LNCaP clone FGC (cell line): Measurements from ENCODE around the gene SBF2.
"Not testable (repeated sequence)": the region's sequence is repeated elsewhere in the genome, so short reads cannot be mapped to it uniquely, and the experiment has no call there.

ENCODE experiments used
- DNase-seq: peaks from one replicate; pipeline ENCODE4 v3.0.0-alpha.2; 2011; ENCODE audit warnings: low read depth
- H3K4me3 ChIP-seq: 2 replicates; pipeline ENCODE4 v1.5.1; 2011; ENCODE audit warnings: mild to moderate bottlenecking, low read depth, low read length, control low read depth
- TF ChIP-seq, protein P1 (sequence below): IDR thresholded peaks from 2 replicates; pipeline ENCODE4 v1.5.1; 2012; ENCODE audit warnings: mild to moderate bottlenecking; ENCODE audit not compliant: control insufficient read depth, insufficient read depth; ENCODE audit errors: extremely low read depth

Gene SBF2

DNA sequence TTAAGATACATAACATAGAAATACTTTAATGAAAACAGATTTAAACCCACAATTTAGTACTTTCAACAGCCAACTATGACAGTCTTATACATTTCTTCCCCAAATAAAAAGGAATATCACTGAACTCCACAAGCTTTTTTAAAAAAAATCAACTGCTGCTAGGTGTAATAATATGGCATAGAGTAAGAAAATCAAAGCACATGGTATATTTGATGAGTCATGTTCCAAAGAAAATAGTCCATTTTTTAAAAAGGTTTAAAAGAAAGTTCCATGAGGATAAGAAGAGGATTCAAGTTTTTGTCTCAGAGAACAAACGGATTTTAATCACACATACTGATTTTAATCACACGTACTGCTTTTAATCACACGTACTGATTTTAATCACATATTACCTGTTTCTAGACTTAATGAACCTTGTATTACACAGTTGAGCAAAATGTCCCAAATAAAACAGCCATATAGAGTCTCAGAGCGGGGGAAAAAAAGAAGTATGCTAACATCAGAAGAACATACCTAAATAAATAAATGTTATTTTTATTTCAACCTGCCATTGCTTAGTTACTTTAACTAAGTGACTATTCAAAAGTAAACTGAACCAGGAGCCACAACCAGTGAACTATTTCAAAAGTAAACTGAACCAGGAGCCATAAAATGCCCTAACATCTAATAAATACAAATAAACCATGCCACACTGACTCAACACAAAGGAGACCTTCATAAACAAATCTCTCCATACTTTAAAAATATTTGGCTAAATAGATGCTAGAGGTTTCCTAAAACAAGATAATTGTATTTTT is 198.4 kb downstream of the SBF2 start:
- TF ChIP-seq, protein P1, sequence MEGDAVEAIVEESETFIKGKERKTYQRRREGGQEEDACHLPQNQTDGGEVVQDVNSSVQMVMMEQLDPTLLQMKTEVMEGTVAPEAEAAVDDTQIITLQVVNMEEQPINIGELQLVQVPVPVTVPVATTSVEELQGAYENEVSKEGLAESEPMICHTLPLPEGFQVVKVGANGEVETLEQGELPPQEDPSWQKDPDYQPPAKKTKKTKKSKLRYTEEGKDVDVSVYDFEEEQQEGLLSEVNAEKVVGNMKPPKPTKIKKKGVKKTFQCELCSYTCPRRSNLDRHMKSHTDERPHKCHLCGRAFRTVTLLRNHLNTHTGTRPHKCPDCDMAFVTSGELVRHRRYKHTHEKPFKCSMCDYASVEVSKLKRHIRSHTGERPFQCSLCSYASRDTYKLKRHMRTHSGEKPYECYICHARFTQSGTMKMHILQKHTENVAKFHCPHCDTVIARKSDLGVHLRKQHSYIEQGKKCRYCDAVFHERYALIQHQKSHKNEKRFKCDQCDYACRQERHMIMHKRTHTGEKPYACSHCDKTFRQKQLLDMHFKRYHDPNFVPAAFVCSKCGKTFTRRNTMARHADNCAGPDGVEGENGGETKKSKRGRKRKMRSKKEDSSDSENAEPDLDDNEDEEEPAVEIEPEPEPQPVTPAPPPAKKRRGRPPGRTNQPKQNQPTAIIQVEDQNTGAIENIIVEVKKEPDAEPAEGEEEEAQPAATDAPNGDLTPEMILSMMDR = no peak
- no peak for DNase-seq
- H3K4me3 ChIP-seq = no peak overlapping the region

DNA sequence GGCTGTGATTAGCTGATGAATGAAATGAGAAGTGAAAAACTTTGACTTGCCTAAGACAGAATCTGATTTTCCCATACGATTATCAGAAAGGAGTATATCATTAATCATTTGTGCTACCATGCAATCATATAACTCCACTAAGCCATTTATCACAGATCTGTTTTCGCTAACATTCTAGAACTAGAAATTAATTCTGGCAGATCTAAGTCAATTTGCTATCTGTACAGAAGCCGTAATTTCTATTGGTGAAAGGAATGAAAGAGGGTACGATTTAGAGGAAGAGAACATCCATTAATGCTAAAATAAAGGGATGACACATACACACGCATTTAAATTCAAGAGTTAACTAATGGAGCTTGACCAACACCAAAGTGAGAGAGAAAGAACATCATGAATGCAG is 201.6 kb downstream of the SBF2 start:
- no peak for DNase-seq
- H3K4me3 ChIP-seq = no peak overlapping the region
- TF ChIP-seq, protein P1 = no peak

DNA sequence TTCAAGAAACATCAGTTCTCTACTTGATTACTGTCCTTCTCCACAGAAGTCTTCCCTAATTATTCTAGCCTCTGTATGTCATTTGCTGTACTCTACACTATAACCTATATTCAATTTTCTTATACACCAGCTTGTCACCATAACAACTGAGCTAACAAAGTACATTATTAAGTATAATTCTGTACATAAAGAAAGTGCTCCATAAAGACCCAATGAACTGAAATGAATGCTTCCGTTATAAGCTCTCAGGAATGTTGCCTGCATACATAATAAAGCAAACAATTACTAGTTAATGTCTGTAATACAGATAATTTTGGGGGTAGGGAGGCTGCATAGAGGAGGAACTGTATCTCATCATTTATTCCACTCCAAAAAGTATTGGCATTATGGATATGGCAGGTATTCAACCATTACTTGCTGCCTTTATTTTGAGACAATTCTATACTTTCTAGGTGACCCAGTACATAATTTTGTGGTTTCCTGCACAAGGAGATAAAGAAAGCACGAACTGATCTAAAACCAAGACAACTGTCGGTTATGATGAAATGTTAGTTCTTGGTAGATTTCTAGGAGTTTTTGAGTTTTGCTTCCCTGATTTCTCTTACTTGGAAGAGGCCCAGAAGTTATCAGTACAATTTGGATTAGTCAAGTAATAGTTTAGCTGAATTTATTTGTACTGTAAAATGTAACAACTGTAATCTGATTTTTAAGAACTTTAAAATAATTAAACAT is 202.5 kb downstream of the SBF2 start:
- TF ChIP-seq, protein P1 = no peak
- no peak overlapping the region for H3K4me3 ChIP-seq
- no peak for DNase-seq

DNA sequence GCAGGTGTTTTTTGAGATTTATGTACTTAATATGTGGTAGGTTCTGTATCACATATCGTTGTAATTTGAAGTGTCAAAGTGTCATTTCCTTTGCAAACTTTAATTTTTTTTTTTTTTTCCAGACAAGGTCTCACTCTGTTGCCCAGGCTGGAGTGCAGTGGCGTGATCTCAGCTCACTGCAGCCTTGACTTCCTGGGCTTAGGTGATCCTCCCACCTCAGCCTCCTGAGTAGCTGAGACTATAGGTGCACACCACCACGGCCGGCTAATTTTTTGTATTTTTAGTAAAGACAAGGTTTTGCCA is 206.1 kb downstream of the SBF2 start:
- not testable (repeated sequence) for H3K4me3 ChIP-seq, DNase-seq

DNA sequence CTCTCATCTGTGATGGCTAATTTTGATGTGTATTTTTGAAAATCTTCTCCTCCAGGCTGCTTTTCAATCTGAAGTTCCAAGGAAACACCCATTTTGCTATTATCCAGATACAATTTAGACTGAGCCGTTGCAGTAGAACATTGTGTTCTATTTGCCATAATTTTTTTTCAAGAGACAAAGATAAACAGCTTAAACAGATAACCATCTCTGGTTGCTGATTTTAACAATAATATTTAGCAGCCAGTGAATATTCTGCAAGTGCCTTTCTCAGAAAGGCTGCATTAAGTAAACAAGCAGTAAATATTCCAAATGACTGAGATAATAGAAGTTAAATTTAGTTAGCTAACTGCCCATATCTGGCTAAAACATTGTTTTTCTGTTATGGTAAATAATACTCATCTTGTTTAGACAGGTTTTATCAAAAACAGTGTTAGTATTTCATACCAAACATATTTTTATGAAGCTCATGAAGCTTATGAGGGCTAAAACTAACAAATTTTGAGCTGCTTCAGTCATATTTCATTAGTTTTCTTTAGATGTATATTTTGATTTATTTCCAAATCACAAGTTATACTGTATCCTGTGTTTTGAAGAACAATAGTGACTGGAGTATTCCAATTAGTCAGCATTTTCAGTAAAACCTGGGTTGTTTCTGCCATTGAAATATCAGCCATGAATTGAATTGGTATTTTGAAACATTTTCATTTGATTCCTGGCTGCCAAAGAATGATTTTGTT is 206.7 kb downstream of the SBF2 start:
- DNase-seq = peak; percentile 78
- TF ChIP-seq, protein P1 = no peak
- no peak overlapping the region for H3K4me3 ChIP-seq

DNA sequence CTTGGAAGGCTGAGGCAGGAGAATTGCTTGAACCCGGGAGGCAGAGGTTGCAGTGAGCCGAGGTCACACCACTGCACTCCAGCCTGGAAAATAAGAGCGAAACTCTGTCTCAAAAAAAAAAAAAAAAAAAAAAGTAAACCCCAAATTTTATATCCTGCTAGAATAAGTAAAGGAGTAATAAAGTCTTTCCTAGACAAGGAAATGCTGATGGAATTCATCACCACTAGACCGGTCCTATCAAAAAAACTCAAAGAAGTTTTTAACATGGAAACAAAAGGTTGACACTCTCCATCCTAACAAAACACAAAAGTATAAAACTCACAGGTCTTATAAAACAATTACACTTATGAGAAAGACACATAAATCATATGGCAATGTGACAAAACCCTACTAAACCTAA is 213.9 kb downstream of the SBF2 start:
- no peak for DNase-seq
- no peak overlapping the region for H3K4me3 ChIP-seq
- TF ChIP-seq, protein P1 = no peak

DNA sequence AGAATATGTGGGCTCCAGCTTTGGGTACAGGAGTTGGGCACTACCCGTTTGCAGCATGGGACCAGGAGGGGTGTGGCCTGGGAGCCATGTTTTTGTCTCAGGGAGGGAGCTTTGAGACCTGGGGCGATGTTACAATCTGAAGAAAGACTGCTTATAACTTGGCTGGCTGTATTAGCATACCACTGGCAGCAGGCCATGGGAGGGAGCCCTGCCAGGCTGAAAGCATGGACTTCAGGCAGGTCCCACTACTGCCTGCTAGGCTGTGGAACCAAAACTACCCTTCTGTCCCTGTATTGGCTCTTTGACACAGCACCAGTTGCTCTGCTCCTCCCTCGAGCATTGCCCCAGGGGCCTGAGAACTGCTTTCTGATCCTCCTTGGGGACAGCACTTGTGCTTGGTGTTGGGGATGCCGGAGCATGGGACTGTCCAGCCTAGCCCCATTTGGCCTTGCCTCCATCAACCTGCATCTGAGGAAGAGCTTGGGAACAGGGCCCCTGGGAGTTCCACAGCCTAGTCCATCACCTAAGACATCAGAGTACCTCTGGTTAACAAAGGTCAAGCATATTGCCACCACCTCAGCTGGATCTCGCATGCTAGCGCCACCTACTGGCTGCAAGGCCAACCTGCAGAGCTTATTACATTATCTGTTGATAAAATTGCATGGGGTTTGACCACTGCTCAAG is 217.4 kb downstream of the SBF2 start:
- TF ChIP-seq, protein P1 = peak; percentile 51
- H3K4me3 ChIP-seq = no peak overlapping the region
- no peak for DNase-seq
